Measurements from ENCODE around the gene RHOT2.

RHOT2 gene

GRCh38 chr16:702341-702740 is 34.4 kb downstream of the RHOT2 start:
- DNase-seq: no peak

DNA sequence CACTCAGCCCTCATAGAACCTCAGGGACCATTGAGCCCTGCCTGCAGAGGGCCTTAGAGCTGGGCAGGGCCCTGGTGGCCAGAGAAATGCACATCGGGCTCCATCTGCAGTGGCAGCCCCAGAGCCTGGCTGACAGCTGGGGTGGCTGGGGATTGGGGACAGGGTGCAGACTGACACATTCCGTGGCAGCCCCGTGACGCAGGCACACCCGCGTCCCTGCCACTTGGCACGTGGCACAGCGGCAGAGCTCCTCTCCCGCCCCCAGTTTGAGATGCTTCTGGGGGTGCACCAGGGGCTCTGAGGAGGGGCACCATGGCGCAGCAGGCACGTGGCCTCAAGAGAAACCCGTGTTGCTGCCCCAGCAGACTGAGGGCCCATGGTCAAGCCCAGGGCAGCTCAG is 35.5 kb downstream of the RHOT2 start:
- no peak for DNase-seq

DNA sequence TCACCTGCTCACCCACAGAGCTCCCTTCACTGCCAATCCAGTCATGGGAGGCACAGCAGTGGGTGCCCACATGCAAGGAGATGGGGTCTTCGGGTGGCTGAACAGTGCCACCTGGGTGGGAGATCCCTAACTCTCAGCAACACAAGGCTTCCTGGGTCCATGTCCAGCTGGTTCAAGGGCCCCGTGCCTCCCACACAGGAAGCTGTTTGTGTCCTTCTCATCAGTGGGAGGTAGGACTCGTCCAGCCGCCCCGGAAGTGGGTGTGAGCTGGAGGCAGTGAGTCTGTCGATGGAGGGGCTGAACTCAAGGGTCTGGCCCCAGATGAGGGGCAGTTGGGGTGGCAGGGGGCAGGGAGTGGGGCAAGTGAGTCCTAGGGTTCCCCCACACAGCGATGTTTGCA is 36.1 kb downstream of the RHOT2 start:
- DNase-seq: no peak

- DNase-seq: no peak
Observed at GRCh38 chr16:704552-705380, 36.8 kb downstream of the RHOT2 start.

DNA sequence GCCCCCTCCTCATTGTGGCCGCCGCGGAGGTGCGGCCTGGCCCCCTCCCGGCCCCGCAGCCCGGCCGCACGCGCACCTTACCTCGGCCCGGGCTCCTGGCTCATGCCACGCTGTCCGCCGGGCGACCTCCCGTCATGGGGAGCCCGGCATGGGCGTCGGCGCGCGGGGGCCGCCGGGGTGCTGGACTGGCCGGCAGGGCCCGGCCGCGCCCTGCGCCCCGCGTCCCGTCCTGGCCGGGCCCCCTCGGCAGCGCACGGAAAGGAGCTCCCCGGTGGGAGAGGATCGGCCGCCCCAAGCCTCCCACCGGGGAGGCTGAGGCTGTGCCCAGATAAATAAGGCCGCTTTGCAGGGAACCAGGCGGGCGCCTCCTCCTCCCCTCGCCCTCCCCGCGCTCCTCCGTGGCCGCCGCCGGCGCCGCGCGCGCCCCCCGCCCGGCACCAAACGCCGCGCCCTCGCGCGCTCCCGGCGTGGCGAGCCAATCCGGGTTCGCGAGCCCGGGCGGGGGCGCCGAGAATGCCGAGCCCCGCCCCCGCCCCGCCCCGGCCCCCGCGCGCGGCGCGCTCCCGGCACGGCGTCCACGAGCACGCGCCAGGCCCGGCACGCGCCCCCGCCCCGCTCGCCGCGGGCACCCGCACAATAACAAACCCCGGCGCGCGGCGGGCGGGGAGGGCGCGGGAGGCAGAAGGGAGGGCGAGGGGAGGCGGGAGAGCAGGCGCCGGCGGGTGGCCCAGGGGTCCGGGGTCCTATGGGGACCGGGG is 37.7 kb downstream of the RHOT2 start, which contains the start of gene FBXL16:
TSS of gene FBXL16 (minus strand) at position 371 of the 758 bp plus-strand sequence. CDS start 8,396 bp downstream, outside the sequence.
- no peak for DNase-seq

DNA sequence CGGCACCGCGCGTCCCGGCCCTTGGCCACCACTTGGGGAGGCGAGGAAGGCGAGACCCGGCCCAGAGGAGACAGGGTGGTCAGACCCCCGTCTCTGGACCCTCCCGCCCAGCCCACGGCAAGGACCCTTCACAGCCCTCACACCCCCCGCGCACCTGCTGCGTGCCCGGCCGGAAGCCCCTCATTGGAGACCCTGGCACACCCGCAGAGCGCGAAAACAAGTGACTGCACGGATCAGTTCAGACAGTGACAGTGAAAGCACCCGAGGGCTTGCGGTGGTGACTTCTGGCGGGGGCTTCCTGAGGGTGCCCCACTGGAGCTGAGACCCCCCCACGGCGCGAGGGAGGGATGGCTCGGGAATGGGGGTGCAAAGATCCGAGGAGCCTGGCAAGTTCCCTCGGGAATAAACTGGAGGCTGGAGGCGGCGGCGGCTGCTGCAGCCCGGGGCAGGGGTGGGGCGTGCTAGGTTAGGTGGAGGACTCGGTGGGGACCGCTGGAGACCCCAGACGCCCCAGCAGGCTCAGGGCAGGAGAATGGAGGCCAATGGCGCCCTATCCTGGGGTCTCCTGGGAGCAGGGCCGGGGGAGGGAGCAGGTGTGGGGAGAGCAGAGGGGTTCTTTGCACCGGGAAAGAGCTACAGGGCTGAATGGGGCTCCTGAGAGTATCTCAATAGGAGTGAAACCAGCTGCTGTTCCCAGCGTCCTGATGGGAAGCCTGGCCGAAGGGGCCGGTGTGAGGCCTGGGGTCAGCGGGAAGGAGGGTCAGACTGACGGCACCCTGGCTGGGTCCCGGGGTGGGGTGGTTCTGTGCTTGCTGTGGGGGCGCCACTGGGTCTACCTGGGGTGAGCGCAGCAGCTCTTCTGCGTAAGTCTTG is 38.5 kb downstream of the RHOT2 start:
- DNase-seq: no peak

DNA sequence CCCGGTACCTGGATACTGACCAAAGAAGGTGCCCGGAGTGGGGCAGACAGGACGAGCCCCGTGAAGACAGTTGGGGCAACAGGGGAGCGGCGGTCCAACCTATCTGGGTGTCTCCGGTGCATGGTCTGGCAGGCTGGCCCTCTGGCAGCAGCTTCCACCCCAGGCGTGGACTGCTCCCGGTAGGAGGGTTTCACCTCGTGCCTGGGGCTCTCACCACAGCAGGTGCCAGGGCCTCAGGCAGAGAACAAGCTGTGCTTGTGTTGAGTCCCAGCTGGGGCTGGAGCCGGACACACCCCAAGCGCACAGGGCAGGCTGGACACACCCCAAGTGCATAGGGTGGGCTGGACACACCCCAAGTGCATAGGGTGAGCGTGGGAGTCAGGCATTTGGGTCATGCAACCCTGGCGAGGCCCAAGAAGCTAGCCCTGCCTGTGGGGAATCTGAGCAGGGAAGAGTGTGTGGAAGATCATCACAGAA is 39.2 kb downstream of the RHOT2 start:
- DNase-seq: no peak

DNA sequence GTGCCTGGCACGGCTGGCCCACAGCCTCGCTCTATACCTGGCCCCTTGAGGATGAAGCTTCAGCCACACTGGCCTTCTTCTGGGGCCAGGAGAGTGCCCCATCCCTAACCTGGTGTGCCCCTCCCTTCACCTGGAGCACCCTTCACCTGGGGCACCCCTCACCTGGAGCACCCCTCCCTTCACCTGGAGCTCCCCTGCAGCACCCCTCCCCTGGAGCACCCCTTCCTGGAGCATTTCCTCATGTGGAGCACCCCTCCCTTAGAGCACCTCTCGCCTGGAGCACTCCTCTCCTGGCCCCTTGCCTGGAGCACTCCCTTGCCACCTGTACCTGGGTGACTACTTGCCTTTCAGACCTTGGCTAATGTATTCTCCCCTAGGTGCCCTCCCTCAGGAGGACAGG is 40.1 kb downstream of the RHOT2 start:
- no peak for DNase-seq

GRCh38 chr16:708959-709358 is 41.0 kb downstream of the RHOT2 start:
- no peak for DNase-seq

GRCh38 chr16:709566-710499 is 41.9 kb downstream of the RHOT2 start:
- DNase-seq: peak; percentile 40

- DNase-seq: no peak
Observed at GRCh38 chr16:710500-711075, 42.7 kb downstream of the RHOT2 start.

DNA sequence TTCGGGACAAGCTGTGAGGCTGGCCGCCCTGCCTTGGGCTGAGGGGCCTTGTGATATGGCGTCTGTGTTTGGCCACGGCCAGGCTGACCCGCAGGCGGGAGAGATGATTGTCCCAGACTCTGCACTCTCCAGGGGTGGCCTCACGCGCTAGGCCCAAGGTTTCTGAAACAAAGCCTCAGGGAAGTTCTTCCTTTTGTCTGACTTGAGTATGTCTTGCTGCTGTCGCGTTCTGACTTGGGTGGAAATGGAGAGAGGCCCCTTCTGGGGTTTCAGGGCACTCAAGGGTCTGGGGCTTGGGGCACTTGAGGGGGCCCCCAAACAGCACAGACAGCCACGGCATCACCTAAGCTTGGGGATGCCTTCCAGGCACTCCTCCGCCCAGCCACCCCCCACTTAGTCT is 43.2 kb downstream of the RHOT2 start:
- no peak for DNase-seq

DNA sequence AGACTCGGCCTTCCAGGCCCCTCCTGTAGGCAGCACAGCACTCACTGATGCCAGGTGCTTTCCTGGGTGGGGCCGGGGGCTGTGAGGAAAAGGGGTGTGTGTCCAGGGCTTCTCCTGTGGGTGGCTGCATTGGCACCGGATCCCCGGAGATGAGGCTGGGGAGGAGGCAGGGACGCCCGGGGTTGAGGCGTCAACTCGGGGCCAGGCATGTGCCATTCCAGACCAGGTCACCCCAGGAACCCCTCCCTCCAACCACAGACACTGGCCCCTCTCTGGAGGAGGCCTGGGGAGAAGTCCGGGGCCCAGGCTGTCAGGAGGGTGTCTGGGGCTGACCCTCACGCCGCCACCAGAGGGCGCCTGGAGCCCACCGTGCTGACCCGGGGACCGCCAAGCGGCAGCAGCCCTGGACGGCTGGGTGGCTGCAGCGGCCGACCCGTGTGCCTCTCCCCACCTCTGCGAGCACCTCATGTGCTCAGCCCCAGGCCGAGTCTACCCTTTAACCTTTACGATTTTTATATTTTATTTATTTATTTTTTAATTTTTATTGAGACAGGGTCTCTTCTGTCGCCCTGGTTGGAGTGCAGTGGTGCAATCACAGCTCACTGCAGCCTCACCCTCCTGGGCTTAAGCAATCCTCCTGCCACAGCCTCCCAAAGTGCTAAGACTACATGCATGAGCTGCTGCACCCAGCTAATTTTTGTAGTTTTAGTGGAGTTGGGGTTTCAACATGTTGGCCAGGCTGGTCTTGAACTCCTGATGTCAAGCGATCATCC is 43.8 kb downstream of the RHOT2 start:
- peak; percentile 85 for DNase-seq

- DNase-seq: peak; percentile 70
Observed at GRCh38 chr16:712740-713250, 44.9 kb downstream of the RHOT2 start.

- DNase-seq: no peak
Observed at GRCh38 chr16:714079-714478, 46.1 kb downstream of the RHOT2 start.

DNA sequence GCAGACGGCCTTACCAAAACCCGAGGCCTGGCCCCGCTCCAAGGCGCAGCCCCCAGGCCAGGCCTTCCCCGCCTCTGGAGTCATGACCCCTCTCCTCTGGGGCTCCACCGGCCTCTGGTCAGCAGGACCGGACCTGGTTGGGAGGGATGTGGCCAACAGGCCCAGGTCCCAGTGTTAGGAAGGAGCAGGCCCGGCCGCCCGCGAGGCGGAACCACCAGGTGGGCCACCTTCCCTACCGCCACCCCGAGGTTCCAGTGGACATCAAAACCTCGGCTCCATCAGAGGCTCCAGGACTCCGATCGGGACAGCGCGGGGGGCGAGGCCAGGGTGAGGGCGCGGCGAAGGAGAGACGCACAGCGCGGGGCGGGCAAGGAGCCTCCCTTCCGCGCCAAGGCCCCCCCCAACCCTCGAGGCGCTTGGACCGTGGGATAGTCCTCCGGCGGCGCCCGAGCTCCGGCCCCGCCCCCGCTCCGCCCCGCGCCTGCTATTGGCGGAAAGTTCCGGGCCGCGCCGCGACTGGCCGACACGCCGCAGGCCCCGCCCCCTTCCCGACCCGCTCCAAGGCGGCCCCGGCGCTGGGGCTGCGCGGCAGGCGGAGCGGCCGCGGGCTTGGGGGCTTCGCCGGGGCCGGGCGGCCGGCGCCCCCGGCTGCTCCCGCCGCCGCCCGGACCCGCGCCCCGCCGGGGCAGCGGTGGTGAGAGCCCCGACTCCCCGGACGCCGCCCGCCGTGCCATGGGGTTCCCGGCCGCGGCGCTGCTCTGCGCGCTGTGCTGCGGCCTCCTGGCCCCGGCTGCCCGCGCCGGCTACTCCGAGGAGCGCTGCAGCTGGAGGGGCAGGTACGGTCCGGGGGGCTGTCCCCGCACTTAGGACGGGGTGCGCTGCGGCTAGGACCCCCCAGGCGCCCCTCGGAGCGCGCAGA is 46.9 kb downstream of the RHOT2 start, which contains the start of gene METRN:
TSS of gene METRN (plus strand) at position 561 of the 919 bp plus-strand sequence. CDS start at position 733, 172 bp downstream.
- peak; percentile 93 for DNase-seq

GRCh38 chr16:715477-716199 is 47.7 kb downstream of the RHOT2 start:
- no peak for DNase-seq

GRCh38 chr16:716200-716568 is 48.3 kb downstream of the RHOT2 start:
- DNase-seq: no peak
